ENCODE measurements around the gene CAPN3. TPM values are rescaled to one million over a fixed set of nuclear protein-coding genes. Genes with fewer than 3 reads are reported as not detected.

CAPN3 gene
- total RNA-seq, 4 donors from 2014 or later: 0.29 to 17.4 (median 9.4) TPM

DNA sequence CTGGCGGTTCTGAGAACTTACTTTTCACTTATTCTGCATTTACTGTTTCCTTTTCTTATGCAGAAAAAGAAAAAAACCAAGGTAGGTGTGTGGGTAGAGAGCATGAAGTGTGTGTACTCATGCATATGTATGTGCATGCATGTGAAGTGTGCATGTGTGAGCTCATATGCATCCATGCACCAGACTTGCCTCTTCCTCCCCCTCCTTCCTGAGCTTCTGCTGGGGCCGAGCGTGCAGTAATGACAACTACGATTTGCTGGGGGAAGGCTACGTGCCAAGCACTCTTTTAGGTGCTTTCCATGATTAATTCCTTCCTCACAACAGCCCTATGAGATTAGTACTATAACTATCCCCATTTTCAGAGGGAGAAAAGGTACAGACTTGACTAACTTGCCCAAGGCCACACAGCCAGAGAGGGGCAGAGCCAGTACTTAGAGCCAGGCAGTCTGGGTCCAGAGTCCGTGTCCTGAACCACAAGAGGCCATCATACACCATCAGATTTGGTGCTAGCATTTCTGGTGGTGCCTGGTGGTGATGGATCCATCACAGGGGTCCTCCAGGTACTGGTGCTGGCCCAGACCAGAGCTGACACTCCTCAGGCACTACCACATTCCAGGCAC lies 46.7 kb downstream of the CAPN3 start:
- intact Hi-C loops (cut with DNase I; ENCODE audit: low total_unique reads): no loop called here
- TF ChIP-seq CTCF (IDR thresholded peaks at IDR 0.05) (no peak), POLR2A (IDR thresholded peaks at IDR 0.05) (no peak)
- Histone ChIP-seq H3K9me3 (no peaks in the 10 kb centered on the region), H3K36me3 (no peaks in the 10 kb centered on the region), H3K4me3 (no peak overlapping the region), H3K4me1 (no peaks in the 10 kb centered on the region), H3K27me3 (no peaks in the 10 kb centered on the region), H3K27ac (no peak overlapping the region)
- DNase-seq: no peak

GRCh38 chr15:42408178-42408577 lies 48.9 kb downstream of the CAPN3 start:
- TF ChIP-seq CTCF (IDR thresholded peaks at IDR 0.05): no peak
- TF ChIP-seq POLR2A (IDR thresholded peaks at IDR 0.05): no peak
- no peak for DNase-seq
- no peak overlapping the region for H3K4me3 ChIP-seq
- H3K4me1 ChIP-seq: no peaks in the 10 kb centered on the region
- H3K36me3 ChIP-seq: no peaks in the 10 kb centered on the region
- H3K27me3 ChIP-seq: no peaks in the 10 kb centered on the region
- H3K9me3 ChIP-seq: no peaks in the 10 kb centered on the region
- intact Hi-C loops (cut with DNase I; ENCODE audit: low total_unique reads): no loop called here
- no peak overlapping the region for H3K27ac ChIP-seq

- intact Hi-C loops (cut with DNase I; ENCODE audit: low total_unique reads): no loop called here
- Histone ChIP-seq H3K4me3 (no peak overlapping the region), H3K36me3 (no peaks in the 10 kb centered on the region), H3K27me3 (no peaks in the 10 kb centered on the region), H3K27ac (no peak overlapping the region), H3K4me1 (no peaks in the 10 kb centered on the region), H3K9me3 (no peaks in the 10 kb centered on the region)
- DNase-seq: no peak
- no peak for TF ChIP-seq POLR2A (IDR thresholded peaks at IDR 0.05)
- no peak for TF ChIP-seq CTCF (IDR thresholded peaks at IDR 0.05)
Observed at GRCh38 chr15:42409011-42409410, 49.7 kb downstream of the CAPN3 start.

- Histone ChIP-seq H3K4me1 (no peaks in the 10 kb centered on the region), H3K27me3 (no peaks in the 10 kb centered on the region), H3K4me3 (no peak overlapping the region), H3K27ac (no peak overlapping the region), H3K9me3 (no peaks in the 10 kb centered on the region), H3K36me3 (no peaks in the 10 kb centered on the region)
- intact Hi-C loops (cut with DNase I; ENCODE audit: low total_unique reads): no loop called here
- no peak for DNase-seq
- TF ChIP-seq POLR2A (IDR thresholded peaks at IDR 0.05) (no peak), CTCF (IDR thresholded peaks at IDR 0.05) (no peak)
Observed at GRCh38 chr15:42411884-42412283, 52.6 kb downstream of the CAPN3 start.

GRCh38 chr15:42413920-42414319 lies 54.6 kb downstream of the CAPN3 start:
- Histone ChIP-seq H3K4me1 (no peaks in the 10 kb centered on the region), H3K27ac (peak overlapping the region in 1 of 2 donors; percentile 2), H3K9me3 (no peaks in the 10 kb centered on the region), H3K36me3 (no peaks in the 10 kb centered on the region), H3K4me3 (no peak overlapping the region), H3K27me3 (no peaks in the 10 kb centered on the region)
- intact Hi-C loops (cut with DNase I; ENCODE audit: low total_unique reads): no loop called here
- no peak for DNase-seq
- TF ChIP-seq CTCF (IDR thresholded peaks at IDR 0.05): no peak
- no peak for TF ChIP-seq POLR2A (IDR thresholded peaks at IDR 0.05)
